HG02763 (cell line): ENCODE data around the gene GRK5.

Source experiments
- ATAC-seq: cut with Tn5 transposase; IDR thresholded peaks from one replicate; pipeline ENCODE4 v1.9.1; 2021; ENCODE audit warnings: mild to moderate bottlenecking, moderate library complexity; ENCODE audit not compliant: unreplicated experiment

Gene GRK5

GRCh38 chr10:119355930-119356329, 148.6 kb downstream of the GRK5 start:
- ATAC-seq = no peak

GRCh38 chr10:119357412-119358151, 150.2 kb downstream of the GRK5 start:
- no peak for ATAC-seq

- ATAC-seq = no peak
These were observed 150.8 kb downstream of the GRK5 start for GRCh38 chr10:119358152-119358512.

- ATAC-seq = no peak
These were observed 151.2 kb downstream of the GRK5 start for GRCh38 chr10:119358567-119358966.

- no peak for ATAC-seq
These were observed 151.7 kb downstream of the GRK5 start for GRCh38 chr10:119359025-119359424.

GRCh38 chr10:119360181-119360921, 153.0 kb downstream of the GRK5 start:
- no peak for ATAC-seq

- no peak for ATAC-seq
These were observed 153.7 kb downstream of the GRK5 start for GRCh38 chr10:119361037-119361436.

GRCh38 chr10:119362122-119362521, 154.8 kb downstream of the GRK5 start:
- no peak for ATAC-seq

GRCh38 chr10:119364645-119365600, 157.6 kb downstream of the GRK5 start:
- ATAC-seq = no peak

GRCh38 chr10:119365773-119366599, 158.6 kb downstream of the GRK5 start:
- no peak for ATAC-seq

- ATAC-seq = no peak
These were observed 160.6 kb downstream of the GRK5 start for GRCh38 chr10:119367841-119368549.

GRCh38 chr10:119368581-119368980, 161.2 kb downstream of the GRK5 start:
- no peak for ATAC-seq

- ATAC-seq = no peak
These were observed 161.9 kb downstream of the GRK5 start for GRCh38 chr10:119368991-119369869.

GRCh38 chr10:119370111-119370741, 162.9 kb downstream of the GRK5 start:
- ATAC-seq = no peak

- ATAC-seq = no peak
These were observed 163.8 kb downstream of the GRK5 start for GRCh38 chr10:119370972-119371703.

- no peak for ATAC-seq
These were observed 164.6 kb downstream of the GRK5 start for GRCh38 chr10:119371704-119372663.
